GM18519 (cell line): ENCODE measurements around the gene HSPB8.

Experiments used
- ATAC-seq: cut with Tn5 transposase; IDR thresholded peaks from one replicate; pipeline ENCODE4 v1.9.1; 2021; ENCODE audit warnings: mild to moderate bottlenecking, moderate library complexity; ENCODE audit not compliant: unreplicated experiment, low FRiP score

HSPB8 gene, protein sequence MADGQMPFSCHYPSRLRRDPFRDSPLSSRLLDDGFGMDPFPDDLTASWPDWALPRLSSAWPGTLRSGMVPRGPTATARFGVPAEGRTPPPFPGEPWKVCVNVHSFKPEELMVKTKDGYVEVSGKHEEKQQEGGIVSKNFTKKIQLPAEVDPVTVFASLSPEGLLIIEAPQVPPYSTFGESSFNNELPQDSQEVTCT

DNA sequence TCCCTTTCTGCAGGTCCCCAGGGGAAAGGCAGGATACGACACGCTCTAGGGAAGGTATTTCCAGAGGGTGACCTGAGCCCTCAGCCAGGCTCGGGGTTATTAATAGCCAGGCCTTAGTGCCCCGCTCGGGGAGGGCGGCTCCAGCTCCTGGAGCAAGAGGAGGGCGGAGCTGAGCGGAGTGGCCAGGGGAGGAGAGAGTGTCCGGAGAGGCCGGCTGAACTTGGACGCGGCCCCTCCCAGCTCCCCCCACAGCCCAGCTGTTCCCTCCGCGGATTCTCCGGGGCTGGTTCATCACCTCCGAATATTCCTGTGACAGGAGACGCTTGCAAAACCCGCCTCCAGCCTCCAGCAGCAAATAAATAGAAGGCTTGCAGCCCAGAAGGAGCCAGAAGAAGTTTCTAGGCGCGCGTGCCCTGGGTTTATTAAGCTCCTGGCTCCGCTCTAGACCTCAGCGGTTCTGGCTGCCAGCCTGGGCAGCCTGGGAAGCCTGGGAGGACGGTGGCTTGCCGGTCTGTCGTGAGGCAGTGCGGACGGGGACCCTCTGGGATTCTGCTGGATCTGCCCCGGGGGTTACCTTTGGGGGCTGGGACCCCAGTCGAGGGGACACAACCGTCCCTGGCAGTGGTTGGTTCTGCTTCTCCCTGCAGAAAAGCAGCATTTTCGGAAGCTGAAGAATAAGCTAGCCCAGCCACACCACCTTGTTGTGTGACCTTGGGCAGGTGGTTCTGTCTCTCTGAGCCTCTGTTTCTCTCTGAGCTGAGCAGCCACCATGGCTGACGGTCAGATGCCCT, at the start of gene HSPB8:
HSPB8 (plus strand) TSS at position 388 of the 791 bp plus-strand sequence; CDS start at position 770, 382 bp downstream.
- ATAC-seq, result no peak

DNA sequence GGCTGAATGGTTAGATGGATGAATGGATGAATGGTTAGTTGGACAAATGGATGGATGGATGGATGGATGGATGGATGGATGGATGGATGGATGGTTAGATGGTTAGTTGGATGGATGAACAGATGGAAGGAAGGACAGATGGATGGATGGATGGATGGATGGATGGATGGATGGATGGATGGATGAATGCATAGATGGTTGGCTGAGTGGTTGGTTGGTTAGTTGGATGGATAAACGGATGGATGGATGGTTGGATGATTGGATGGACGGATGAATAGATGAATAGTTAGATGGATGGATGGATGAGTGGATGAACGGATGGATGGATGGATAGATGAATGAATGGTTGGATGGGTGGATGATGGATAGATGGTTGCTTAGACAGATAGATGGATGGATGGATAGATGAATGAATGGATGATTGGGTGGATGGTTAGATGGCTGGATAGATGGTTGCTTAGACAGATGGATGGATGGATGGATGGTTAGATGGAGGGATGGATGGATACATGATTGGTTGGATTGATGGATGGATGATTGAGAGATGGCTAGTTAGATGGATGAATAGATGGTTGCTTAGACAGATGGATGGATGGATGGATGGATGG, 48.8 kb upstream of the HSPB8 start:
- ATAC-seq, result no peak

DNA sequence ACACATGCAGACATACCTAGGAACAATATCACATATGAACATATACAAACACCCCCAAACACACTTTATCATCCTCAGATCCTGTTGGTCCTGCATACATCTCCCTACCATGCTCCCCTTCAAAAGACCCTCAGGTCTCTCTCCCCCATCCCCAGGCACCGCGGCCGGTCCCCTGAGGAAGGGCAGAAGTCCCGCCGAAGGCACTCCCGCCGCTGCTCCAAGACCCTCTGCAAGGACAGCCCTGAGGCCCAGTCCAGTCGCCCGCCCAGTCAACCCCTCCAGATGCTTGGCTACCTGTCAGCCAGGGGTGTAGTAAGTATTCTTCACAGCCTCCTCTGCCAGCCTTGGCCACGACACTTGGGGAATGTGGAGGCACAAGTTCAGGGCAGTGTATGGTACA, 48.2 kb upstream of the HSPB8 start:
- ATAC-seq, result no peak

DNA sequence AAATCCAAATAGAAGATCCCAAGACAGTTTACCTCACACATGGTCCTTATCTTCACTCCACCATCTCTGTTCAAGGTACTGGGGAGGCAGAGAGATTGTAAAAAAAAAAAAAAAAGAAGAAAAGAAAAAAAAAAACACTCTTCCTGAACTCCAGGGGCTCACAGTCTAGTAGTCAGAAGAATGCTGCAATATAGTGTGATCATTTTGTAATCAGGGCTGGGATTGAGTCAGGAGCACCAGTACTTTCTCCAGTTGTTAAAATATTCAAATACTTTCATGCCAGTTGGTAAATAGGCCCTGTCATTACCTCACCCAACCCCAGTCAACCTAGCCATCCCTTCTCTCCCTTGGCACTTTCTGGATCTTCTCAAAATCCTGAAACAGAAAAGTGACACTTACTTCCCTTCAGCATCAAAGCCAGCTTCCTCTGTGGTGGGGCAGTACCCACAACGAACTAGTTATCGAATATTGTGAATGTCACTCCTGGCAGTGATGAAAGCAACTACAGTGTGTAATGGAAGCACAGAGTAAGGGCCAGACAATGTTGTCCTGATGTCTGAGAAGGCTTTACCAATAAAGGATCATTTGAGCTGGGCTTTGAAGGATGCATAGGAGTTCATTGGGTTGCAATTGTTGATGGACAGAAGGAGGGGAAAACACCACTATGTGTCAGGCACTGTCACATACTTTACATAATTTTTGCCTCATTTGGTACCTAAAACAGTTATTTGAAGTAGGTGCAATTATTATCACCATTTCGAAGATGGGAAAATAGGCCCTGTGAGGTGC, 44.3 kb upstream of the HSPB8 start:
- no peak for ATAC-seq

DNA sequence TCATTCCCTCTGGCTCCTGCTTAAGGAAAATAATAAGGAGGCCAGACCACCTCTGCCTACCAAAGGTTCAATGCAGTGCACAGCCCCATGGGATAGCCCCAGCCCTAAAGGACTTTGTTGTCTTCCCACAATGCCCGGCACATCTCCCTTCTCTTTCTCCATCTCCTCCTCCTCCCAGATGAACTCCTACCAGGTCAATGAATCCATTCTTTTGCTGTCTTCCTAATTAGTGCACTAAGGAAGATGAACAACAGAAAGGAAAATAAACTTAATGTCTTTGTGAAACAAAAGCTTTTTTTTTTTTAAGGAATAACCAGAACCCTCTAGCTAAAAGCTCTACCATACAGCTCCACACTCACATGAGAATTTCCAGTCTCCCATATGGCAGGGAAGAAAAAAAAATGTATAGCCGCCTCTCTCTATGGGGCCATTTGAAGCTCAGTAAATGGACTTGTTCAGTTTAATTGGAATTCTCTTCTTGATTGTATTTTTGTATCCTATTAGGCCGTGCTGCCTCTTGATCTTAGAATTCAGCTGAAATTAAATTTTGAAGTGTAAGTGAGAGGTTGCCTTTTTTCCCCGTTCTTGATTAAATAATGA, 41.8 kb upstream of the HSPB8 start:
- no peak for ATAC-seq

DNA sequence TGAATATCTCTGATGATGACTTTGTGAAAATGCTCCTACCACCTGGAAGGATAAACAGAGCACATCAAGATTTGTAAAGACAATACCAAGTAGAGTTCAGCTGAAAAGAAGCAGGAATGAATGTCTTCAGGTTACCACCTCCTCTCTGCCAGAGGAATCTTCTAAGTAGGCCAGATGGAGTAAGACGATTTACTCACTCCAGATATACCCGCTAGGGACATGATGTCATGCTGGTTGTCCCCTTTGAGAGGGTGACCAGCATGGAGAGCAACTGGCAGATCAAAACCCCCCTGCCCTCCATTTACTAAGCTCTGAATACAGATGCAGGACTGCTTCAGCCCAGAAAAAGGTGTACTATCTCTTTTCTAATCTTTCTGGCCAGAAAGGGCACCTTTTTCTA, 39.3 kb upstream of the HSPB8 start:
- ATAC-seq, result no peak

DNA sequence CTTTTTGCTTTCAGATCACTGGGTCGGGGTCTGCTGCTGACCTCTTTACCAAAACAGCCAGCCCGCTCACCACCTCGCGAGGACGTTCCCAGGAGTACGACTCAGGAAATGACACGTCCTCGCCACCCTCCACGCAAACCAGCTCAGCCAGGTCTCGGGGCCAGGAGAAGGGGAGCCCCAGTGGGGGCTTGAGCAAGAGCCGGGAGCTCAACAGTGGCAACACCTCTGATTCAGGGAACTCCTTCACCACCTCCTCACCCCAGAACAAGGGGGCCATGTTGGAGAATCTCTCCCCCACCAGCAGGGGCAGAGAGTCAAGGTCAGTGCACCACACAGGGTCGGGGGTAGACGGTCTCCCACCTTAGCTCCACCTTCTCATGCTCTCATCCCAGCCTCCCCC, 33.4 kb upstream of the HSPB8 start:
- ATAC-seq, result no peak

DNA sequence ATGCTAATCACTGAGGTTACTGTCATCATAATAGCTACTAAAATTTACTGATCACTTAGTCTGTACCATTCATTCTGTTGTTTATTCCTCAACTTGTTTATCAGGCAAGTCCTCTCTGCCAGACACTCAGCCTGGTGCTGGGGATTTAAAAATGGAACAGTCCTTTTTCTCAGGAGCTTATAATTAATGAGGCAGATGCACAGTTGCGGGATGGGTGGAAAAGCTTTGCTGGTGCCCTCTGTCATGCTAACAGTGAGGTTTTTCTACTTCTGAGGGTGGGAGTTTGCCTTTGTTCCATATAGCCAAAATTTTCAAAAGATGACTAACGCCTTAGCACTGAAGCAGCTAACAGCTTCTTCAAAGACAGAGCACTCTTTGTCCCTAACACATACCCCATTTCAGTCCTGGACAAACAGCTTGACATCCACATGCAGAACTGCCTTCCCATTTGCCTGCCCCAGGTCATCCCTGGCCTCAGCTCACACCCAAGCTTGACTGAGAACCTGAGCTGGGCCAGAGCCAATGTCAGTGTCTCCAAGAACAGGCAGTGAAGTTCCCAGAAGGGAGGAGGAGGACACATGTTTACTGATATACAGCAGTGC, 30.8 kb upstream of the HSPB8 start:
- no peak for ATAC-seq

DNA sequence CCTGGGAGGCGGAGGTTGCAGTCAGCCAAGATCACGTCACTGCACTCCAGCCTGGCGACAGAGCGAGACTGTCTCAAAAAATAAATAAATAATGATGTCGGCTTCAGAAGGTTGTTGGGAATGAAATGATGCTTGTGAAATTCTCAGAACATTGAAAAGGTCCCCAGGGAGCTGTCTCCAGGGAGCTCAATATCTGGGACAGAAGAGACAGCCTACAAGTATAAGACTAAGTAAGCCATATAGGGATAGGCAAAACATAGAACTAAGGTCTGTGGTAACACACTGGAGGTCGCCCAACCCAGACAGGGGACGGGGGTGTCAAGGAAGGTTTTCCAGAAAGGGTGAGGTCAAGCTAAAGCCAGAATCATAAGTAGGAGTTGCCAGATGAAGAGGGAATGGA, 29.5 kb upstream of the HSPB8 start:
- no peak for ATAC-seq

DNA sequence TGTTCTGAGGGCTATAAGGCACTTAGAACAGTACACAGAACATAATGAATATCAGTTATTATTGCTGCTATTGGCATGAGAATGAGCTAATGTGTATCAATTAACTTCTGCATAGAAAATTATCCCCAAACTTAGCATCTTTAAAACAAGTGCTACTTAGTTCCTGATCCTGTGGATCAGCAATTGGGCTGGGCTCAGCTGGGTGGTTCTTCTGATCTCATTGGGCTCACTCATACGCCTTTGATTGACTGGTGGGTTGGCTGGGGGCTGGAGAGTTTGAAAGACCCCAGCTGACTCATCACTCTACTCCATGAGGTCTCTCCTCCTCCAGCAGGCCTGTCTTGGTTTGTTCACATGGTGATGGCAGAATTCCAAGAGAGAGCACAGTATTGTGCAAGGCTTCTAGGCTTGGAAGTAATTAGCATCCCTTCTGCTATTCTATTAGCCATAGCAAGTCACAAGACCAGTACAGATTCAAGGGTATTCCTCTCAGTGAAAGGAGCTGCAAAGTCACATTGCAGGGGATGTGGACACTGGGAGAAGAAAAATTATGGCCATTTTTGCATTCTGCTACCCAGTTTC, 27.2 kb upstream of the HSPB8 start:
- no peak for ATAC-seq

DNA sequence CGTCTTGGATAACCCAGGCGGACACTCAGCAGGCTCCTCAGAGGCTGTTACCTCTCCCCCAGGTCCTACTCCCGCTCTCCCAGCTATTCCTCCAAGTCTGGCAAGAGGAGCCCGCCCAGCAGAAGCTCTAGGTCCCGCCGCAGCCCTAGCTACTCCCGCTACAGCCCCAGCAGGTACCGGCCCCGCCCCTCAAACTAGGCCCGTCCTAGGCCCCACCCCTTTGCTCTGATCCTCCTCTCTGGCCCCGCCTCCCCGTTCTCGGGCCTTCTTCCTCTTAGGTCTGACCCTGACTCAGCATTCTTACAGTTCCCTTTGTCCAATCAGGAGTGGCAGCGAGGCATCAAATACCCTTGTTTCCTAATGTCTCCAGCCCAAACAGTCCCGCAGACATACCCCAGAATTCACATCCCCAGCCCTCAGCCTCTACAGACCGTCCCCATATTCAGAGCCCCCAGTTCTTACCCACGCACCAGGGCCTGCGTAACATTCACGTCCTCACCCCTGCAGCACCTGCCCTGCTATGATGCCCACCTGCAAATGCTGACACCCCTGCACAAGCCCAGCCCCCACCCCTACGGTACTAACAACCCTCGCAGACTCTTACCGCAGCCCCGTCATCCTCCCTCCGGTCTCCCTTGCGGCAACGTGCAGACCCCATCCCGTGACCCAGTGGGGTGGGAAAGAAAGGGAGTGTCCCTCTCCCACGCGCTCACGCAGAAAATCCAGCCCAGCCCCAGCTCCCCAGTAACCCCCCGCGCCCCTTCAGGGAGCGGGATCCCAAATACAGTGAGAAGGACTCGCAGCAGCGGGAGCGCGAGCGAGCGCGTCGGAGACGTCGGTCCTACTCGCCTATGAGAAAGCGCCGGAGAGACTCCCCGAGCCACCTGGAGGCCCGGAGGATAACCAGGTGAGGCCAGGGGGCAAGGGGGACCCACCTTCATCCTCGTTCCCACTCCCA, 25.0 kb upstream of the HSPB8 start:
- ATAC-seq, result no peak

DNA sequence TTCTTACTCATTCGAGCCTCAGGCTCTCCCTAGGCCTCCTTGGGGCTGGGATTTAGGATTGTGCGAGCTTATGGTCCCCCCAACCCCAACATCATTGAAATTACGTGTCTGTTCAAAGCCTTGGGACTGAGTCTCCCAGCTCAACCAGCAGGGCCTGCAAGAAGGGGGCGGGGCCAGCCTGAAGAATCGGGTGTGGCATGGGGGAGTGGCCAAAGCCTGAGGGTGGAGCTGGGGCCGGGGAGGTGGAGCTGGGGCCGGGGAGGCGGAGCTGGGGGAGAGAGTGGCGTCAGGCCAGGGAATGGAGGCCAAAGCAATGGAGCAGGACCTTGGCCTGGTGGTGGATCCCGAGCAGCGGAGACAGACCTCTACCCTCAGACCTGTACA, 24.3 kb upstream of the HSPB8 start:
- no peak for ATAC-seq

DNA sequence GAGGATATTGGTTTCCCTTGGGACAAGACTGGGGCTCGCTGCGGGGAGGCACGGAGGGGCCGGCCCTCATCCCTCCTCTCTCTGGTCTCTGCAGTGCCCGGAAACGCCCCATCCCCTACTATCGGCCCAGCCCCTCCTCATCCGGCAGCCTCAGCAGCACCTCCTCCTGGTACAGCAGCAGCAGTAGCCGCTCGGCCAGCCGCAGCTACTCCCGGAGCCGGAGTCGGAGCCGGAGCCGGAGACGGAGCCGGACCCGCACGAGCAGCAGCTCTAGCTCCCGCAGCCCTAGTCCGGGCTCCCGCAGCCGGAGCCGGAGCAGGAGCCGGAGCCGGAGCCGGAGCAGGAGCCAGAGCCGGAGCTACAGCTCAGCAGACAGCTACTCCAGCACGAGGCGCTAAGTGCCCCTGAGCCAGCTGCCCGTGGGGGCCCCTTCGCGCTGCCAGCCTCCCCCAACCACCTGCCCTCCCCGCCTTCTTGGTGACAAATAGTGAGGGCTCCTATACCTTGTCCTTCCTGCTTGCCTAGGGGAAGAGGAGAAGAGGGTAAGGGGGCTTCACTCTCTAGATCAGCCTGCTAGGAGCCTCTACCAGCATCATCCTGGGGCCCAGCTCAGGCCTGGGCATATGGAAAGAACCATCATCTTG, 22.2 kb upstream of the HSPB8 start:
- no peak for ATAC-seq

DNA sequence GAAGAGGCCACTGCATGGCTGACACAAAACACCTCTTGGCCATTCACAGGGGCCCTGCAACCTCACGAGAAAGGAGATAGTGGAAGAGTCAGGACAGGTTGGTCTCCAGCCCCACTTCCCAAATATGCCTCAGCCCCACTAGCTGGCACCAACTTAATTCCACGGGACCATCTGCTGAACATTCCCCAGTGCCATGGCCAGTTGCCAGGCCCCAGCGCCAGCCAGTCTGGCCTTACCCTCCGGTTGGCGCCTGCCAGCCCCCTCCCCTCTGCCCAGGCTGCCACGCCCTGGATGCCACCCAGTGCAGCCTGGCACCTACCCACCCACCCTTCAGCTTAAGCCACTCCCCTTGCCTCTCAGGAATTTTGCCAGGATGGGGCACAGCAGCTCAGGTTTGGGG, 21.2 kb upstream of the HSPB8 start:
- no peak for ATAC-seq

DNA sequence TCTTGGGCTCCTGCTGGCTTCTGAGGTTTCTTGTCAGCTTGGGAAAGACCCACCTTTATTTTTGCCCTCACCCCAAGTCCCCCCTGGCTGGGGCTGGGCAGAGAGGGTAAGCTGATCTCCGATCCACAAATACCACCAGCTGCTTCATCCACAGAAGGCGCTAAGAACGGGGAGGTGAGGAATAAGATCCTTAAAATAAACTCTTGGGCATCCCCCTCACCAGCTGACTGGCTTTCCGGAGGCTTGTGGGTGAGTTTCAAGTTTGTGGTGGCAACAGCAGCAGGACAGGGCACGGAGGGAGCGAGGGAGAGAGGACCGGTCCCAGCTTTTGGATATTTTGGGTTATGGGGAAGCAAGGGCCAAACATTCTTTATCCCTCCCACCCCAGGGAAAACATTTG, 20.8 kb upstream of the HSPB8 start:
- no peak for ATAC-seq

DNA sequence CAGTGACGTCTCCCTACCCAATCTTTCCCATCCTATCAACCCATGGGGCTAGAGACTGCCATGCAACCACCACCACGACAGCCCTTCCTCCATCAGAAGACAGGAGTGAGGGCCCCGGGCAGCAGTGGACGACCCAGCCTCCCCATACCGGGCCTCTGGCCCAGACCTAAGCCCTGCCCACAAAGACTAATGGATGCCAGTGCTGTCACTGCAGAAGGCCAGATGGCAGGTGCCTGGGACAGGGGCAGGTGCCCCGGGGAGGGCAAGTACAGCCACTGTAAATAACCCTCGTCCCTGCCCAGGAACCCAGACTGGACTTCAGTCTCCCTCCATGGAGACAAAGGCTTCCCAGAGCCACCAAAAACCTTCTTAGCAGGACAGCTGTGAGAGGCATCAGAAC, 20.3 kb upstream of the HSPB8 start:
- no peak for ATAC-seq

DNA sequence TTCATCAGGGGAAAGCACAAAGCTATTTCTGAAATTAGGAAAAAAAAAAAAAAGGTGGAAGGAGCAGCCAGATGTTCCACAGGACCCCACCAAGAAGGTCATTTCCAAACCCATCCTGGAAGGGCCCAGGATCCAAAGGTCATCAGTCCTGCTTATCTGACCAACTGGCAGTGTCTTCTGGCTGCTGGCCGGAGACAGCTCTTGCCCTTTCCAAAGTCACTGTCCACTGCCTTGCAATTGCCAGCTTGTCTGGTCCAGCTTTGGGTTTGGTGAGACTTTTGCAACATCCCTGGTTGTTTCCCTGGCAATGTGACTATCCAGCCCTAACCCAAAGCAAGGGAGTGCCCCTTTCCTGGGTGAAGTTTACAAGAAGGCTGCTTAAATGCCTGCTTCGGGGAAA, 18.9 kb upstream of the HSPB8 start:
- no peak for ATAC-seq

DNA sequence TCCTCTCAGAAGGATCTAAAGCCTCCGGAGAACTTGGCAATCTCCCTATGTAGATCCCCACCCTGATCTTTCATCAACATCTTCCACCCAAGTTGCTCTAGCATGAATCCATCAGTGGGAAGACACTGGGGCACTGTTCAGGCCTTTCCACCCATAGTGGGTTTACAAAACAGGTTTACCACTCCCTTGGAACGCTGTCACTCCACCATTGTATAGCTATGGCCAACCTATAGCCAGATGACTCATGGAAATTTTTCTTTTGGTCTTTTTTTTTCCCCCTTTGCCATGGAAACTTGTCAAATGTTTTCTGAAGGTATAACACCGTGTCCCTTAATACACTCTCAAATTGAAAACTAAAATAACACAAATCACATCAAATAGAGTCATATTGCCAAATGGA, 10.8 kb upstream of the HSPB8 start:
- ATAC-seq, result no peak
